DND-41 (cell line): ENCODE results near the gene MAN2A2.
A peak's percentile ranks its signal among the peaks of the same experiment; 100 is the strongest.

Experiments
- ATAC-seq: fragments of 200-7000 bp; cut with Tn5 transposase; 3 replicates; pipeline ENCODE4 v1.9.1; 2021; ENCODE audit warnings: low read depth; ENCODE audit not compliant: insufficient read depth
- DNase-seq: peaks from one replicate; pipeline ENCODE4 v3.0.0-alpha.2; 2020
- H2AFZ ChIP-seq: 2 replicates; pipeline ENCODE4 v1.6.0; 2012; ENCODE audit warnings: low read depth, low read length
- H3K27ac ChIP-seq: 2 replicates; pipeline ENCODE4 v1.5.1; 2012; ENCODE audit warnings: low read length, inconsistent platforms
- H3K27me3 ChIP-seq: fragments of 200-600 bp; sonication (generic); 2 replicates; pipeline ENCODE4 v1.6.0; 2012; ENCODE audit warnings: low read length, mild to moderate bottlenecking, inconsistent platforms; ENCODE audit not compliant: insufficient read depth, poor library complexity
- H3K36me3 ChIP-seq: 2 replicates; pipeline ENCODE4 v1.5.1; 2012; ENCODE audit warnings: low read length, inconsistent platforms; ENCODE audit not compliant: insufficient read depth
- H3K4me1 ChIP-seq: 2 replicates; pipeline ENCODE4 v1.5.1; 2012; ENCODE audit warnings: mild to moderate bottlenecking, low read length; ENCODE audit not compliant: insufficient read depth
- H3K4me2 ChIP-seq: 2 replicates; pipeline ENCODE4 v1.6.0; 2012; ENCODE audit warnings: mild to moderate bottlenecking, moderate library complexity, low read length, inconsistent platforms; ENCODE audit not compliant: insufficient read depth
- H3K4me3 ChIP-seq, 2 experiments: fragments of 200-600 bp in 1 of 2; shearing (Covaris generic) in 1 of 2; 2 replicates each; pipeline ENCODE4 v1.5.1; 2012 to 2016; ENCODE audit warnings: inconsistent platforms in 2 of 2, low read length in 2 of 2, mild to moderate bottlenecking in 2 of 2, low read depth in 1 of 2, moderate library complexity in 1 of 2
- H3K79me2 ChIP-seq: 2 replicates; pipeline ENCODE4 v1.6.0; 2012; ENCODE audit warnings: low read length, inconsistent platforms; ENCODE audit not compliant: insufficient read depth
- H3K9ac ChIP-seq: 2 replicates; pipeline ENCODE4 v1.6.0; 2012; ENCODE audit warnings: low read depth, mild to moderate bottlenecking, inconsistent platforms, low read length, moderate library complexity
- H3K9me3 ChIP-seq: 2 replicates; pipeline ENCODE4 v1.5.1; 2012; ENCODE audit warnings: low read length, moderate library complexity, mild to moderate bottlenecking, inconsistent platforms; ENCODE audit not compliant: insufficient read depth, severe bottlenecking
- H4K20me1 ChIP-seq: 2 replicates; pipeline ENCODE4 v1.6.0; 2012; ENCODE audit warnings: low read length; ENCODE audit not compliant: insufficient read depth
- CTCF ChIP-seq: IDR thresholded peaks from 2 replicates; pipeline ENCODE4 v1.5.1; 2012; ENCODE audit warnings: borderline replicate concordance, low read length, moderate library complexity, mild to moderate bottlenecking; ENCODE audit not compliant: poor library complexity, severe bottlenecking; ENCODE audit errors: extremely low read depth
- EZH2 ChIP-seq: IDR thresholded peaks from 3 replicates; pipeline ENCODE4 v1.6.1; 2012; ENCODE audit warnings: borderline replicate concordance, low read depth, mild to moderate bottlenecking, moderate library complexity, low read length, inconsistent platforms; ENCODE audit not compliant: severe bottlenecking

Gene MAN2A2

GRCh38 chr15:90954712-90955623 lies 51.9 kb downstream of the MAN2A2 start, which contains the start of gene RCCD1:
RCCD1 (plus strand) TSS chr15:90954884; CDS start chr15:90956735, 1,851 bp downstream.
- Histone ChIP-seq H2AFZ (peak within 1 kb of the TSS; percentile 93), H3K9me3 (no peaks in the 10 kb centered on the region), H3K27ac (peak within 1 kb of the TSS; percentile 99), H3K4me3 (peak within 1 kb of the TSS; percentile 70 to 93), H3K4me2 (peak within 1 kb of the TSS; percentile 82), H3K27me3 (no peaks in the 10 kb centered on the region), H3K79me2 (peaks cover 38% of the 10 kb centered on the region), H3K4me1 (peaks cover 26% of the 10 kb centered on the region), H3K36me3 (peaks cover 67% of the 10 kb centered on the region), H3K9ac (peak within 1 kb of the TSS; percentile 99), H4K20me1 (peaks cover 5% of the 10 kb centered on the region; the same call in 1 of the 2 replicates)
- TF ChIP-seq EZH2 (no peak), CTCF (no peak)
- DNase-seq (peak; percentile 92), ATAC-seq (peak; percentile 95)

GRCh38 chr15:90955624-90956273 lies 52.6 kb downstream of the MAN2A2 start:
- Histone ChIP-seq H3K36me3 (peaks cover 67% of the 10 kb centered on the region), H3K79me2 (peaks cover 38% of the 10 kb centered on the region), H3K27me3 (no peaks in the 10 kb centered on the region), H3K27ac (peak overlapping the region; percentile 99), H2AFZ (peak overlapping the region; percentile 93), H3K9ac (peak overlapping the region; percentile 99), H3K4me2 (peak overlapping the region; percentile 82), H3K4me1 (peaks cover 26% of the 10 kb centered on the region), H4K20me1 (peaks cover 5% of the 10 kb centered on the region; the same call in 1 of the 2 replicates), H3K4me3 (peak overlapping the region; percentile 70 to 93), H3K9me3 (no peaks in the 10 kb centered on the region)
- ATAC-seq (no peak), DNase-seq (peak; percentile 26)
- no peak for TF ChIP-seq EZH2
- no peak for TF ChIP-seq CTCF

GRCh38 chr15:90956274-90957030 lies 53.4 kb downstream of the MAN2A2 start:
- ATAC-seq (no peak), DNase-seq (no peak)
- no peak overlapping the region for H2AFZ ChIP-seq
- TF ChIP-seq CTCF (peak; percentile 20), EZH2 (no peak)
- peak overlapping the region; percentile 99 for H3K27ac ChIP-seq
- peak overlapping the region; percentile 82 for H3K4me2 ChIP-seq
- peaks cover 5% of the 10 kb centered on the region; the same call in 1 of the 2 replicates for H4K20me1 ChIP-seq
- H3K9me3 ChIP-seq, result no peaks in the 10 kb centered on the region
- H3K9ac ChIP-seq, result peak overlapping the region; percentile 99
- no peaks in the 10 kb centered on the region for H3K27me3 ChIP-seq
- peaks cover 67% of the 10 kb centered on the region for H3K36me3 ChIP-seq
- H3K4me1 ChIP-seq, result peaks cover 26% of the 10 kb centered on the region
- peak overlapping the region; percentile 70 to 93; a peak in 3 of 4 replicates for H3K4me3 ChIP-seq
- peaks cover 38% of the 10 kb centered on the region for H3K79me2 ChIP-seq
